HG02852 (cell line): ENCODE results near the gene ZFHX2.

Experiments used
- ATAC-seq: cut with Tn5 transposase; IDR thresholded peaks from one replicate; pipeline ENCODE4 v1.9.1; 2021; ENCODE audit warnings: mild to moderate bottlenecking, moderate library complexity; ENCODE audit not compliant: unreplicated experiment

ZFHX2 gene

DNA sequence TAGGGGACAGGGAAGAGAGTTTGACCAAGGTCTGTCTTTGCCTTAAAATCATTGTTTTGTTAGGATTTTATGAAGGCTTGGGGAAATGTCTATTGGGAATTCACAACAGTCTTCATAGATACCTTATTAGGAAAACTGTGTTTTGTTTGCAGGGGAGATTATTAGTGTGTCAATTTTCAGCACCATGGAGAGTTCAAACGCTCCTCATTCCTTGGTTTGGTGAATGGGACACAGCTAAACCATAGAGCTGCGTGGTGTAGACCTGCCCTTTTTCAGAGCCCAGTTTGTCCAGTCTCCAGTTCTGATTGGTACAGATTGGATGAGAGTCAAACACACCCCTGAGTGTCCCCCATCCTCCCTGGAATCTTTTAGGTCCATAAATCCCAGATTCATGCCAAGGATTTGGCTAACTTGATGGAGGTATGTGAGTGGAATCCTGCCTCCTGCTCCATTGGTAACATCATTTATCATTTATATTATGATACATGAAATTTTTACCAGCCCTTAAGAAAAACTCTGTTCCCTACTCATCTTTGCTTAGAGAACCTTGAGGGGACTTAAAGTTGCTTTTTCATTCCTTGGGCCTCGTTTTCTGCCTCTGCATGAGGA lies 70.1 kb downstream of the ZFHX2 start:
- no peak for ATAC-seq

DNA sequence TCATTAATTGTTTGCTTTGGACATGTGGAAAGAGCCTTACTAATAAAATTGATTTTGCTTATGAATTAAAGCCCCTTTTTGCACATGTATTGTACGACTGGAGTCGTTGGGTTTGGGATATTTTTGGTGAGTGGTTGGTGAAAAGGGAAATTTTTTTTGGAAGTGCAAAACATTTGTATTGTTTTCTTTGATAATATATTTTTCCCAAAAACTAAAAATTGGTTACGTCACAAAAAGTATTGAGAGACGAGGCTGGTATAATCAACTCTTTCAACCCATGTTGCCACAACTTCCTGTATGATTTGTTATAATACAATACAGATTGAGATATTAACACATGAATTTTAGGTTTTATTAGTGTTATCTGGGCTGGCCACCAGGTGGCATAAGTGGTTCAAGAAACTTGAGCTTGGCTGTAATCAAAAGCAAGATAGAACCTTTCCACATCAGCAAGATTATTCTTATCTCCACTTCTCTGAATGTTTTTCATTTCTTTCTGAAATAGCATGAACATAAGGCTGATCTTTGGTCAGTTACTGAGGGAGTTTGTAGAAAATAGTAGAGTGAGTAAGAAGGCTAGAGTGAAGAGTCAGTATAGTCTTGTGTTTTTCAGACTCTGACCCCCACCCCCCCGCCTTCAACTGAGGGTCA lies 73.3 kb downstream of the ZFHX2 start:
- ATAC-seq = no peak

DNA sequence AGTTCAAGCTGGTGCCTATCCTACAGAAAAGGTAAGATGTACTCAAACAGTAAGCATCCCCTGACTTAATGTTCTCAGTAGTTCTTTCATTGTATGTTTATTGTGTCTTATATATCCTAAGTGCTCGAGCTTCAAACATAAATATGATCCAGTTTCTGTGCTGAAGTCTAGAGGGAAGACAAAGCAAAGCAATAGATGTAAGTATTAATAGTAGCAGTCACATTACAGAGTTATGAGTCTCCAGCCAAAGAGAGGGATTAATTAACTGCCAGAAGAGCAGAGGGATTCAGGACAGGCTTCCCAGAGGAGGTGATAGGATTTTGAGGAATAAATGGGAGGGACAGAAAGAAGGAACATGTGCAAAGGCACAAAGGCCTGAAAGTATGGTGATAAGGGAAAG lies 80.6 kb downstream of the ZFHX2 start:
- no peak for ATAC-seq
